CD4-positive, alpha-beta T cell (primary cell): ENCODE results near the gene DHCR24. TPM values are rescaled to one million over a fixed set of nuclear protein-coding genes. Genes with fewer than 3 reads are reported as not detected.

Experiments used
- ATAC-seq: fragments of 200-7000 bp; cut with Tn5 transposase; one replicate; pipeline ENCODE4 v1.10.0; 2022; ENCODE audit warnings: mild to moderate bottlenecking; ENCODE audit not compliant: poor library complexity
- CTCF ChIA-PET: fragments of 350-600 bp; sonication (Branson Sonifier 250); formaldehyde crosslinking; loops from one replicate; lab custom pipeline; 2021; ENCODE audit warnings: antibody characterized with exemption, inconsistent platforms; lab: Charles Lee
- POLR2A ChIA-PET: fragments of 350-600 bp; sonication (Branson Sonifier 250); formaldehyde crosslinking; loops from one replicate; lab custom pipeline; 2021; ENCODE audit warnings: antibody characterized with exemption, inconsistent platforms; lab: Charles Lee
- DNase-seq, 14 experiments: peaks; one replicate each; pipeline ENCODE4 v3.0.0-alpha.2; 2013 to 2020; ENCODE audit warnings: mixed read lengths in 2 of 14
- H3K27ac ChIP-seq, 2 donors: one replicate each; pipeline versions ENCODE4 v1.5.1 to v1.7.0; 2013; ENCODE audit warnings: low read length in 2 of 2, low read depth in 1 of 2, mild to moderate bottlenecking in 1 of 2
- H3K27me3 ChIP-seq, 2 experiments: 1 replicate in 1 of 2; 2 replicates in 1 of 2; pipeline versions ENCODE4 v1.6.1 to v1.7.0; 2013; ENCODE audit warnings: low read length in 2 of 2, control low read depth in 1 of 2, mild to moderate bottlenecking in 1 of 2, moderate library complexity in 1 of 2; ENCODE audit not compliant: insufficient read depth in 2 of 2, control insufficient read depth in 1 of 2
- H3K36me3 ChIP-seq: one replicate; pipeline ENCODE4 v1.6.1; 2013; ENCODE audit warnings: low read length, control low read depth; ENCODE audit not compliant: insufficient read depth
- H3K4me1 ChIP-seq: one replicate; pipeline ENCODE4 v1.6.1; 2013; ENCODE audit warnings: low read length, control low read depth; ENCODE audit not compliant: insufficient read depth
- H3K4me3 ChIP-seq: one replicate; pipeline ENCODE4 v1.5.1; 2013; ENCODE audit warnings: mild to moderate bottlenecking, low read length, moderate library complexity
- H3K9me3 ChIP-seq, 2 experiments: 1 replicate in 1 of 2; 2 replicates in 1 of 2; pipeline versions ENCODE4 v1.6.1 to v1.7.0; 2013; ENCODE audit warnings: low read length in 2 of 2, mild to moderate bottlenecking in 2 of 2, control low read depth in 1 of 2, moderate library complexity in 1 of 2; ENCODE audit not compliant: control insufficient read depth in 1 of 2, insufficient read depth in 1 of 2
- H3K27ac Mint-ChIP-seq: one replicate; pipeline ENCODE4 v1.8.0; 2020; ENCODE audit warnings: mixed read lengths
- H3K27me3 Mint-ChIP-seq: one replicate; pipeline ENCODE4 v1.8.0; 2021; ENCODE audit warnings: mixed read lengths
- H3K36me3 Mint-ChIP-seq: one replicate; pipeline ENCODE4 v1.8.0; 2021; ENCODE audit warnings: low read depth, mixed read lengths
- H3K4me1 Mint-ChIP-seq: one replicate; pipeline ENCODE4 v1.8.0; 2021; ENCODE audit warnings: low read depth, mixed read lengths
- H3K4me3 Mint-ChIP-seq: one replicate; pipeline ENCODE4 v1.8.0; 2020; ENCODE audit warnings: mild to moderate bottlenecking, mixed read lengths
- H3K9me3 Mint-ChIP-seq: one replicate; pipeline ENCODE4 v1.8.0; 2020; ENCODE audit warnings: mixed read lengths
- CTCF ChIP-seq: fragments of 200-600 bp; IDR thresholded peaks from one replicate; pipeline ENCODE4 v1.8.0; 2022; ENCODE audit warnings: antibody characterized with exemption, mild to moderate bottlenecking
- intact Hi-C, 2 experiments: fragments of 100-400 bp; cut with DNase I in 1 of 2; cut with micrococcal nuclease in 1 of 2; formaldehyde crosslinking; loops; one replicate each; pipeline versions ENCODE4 v1.15.1 to v1.9.0; 2023 to 2025; cut with DNase I, micrococcal nuclease
- total RNA-seq, 174 experiments: library from RNA in 2 of 174; stranded (reverse) in 2 of 174; gene quantifications; one replicate each; pipeline ENCODE4 v1.2.3 and lab custom pipeline; 2021 to 2026

DHCR24 gene
- total RNA-seq, 2 experiments from 2014 or later, result 0.34 to 0.55 TPM

GRCh38 chr1:54810153-54810942 lies 76.6 kb downstream of the DHCR24 start:
- Mint-ChIP-seq H3K27me3 (no peaks in the 10 kb centered on the region), H3K9me3 (no peaks in the 10 kb centered on the region), H3K36me3 (no peaks in the 10 kb centered on the region), H3K4me1 (no peaks in the 10 kb centered on the region), H3K27ac (no peak overlapping the region), H3K4me3 (no peak overlapping the region)
- Histone ChIP-seq H3K36me3 (no peaks in the 10 kb centered on the region), H3K27ac (no peak overlapping the region), H3K9me3 (no peaks in the 10 kb centered on the region), H3K4me3 (no peak overlapping the region), H3K4me1 (peaks cover 21% of the 10 kb centered on the region), H3K27me3 (no peaks in the 10 kb centered on the region)
- intact Hi-C loops, result loop anchor here (1.0 to 10.0 kb wide), 8 partner anchors 138 to 1326 kb away; no protein-coding TSS in a partner anchor
- CTCF ChIA-PET, result interaction anchor here (1.0 kb wide), 1 partner anchor 9 kb away, joined by 4 read pairs; the partner anchor contains the start of gene TTC22
- TF ChIP-seq CTCF, result peak; percentile 86
- POLR2A ChIA-PET, result no interaction called here
- ATAC-seq, result peak; percentile 88
- DNase-seq, result peak; percentile 37 to 77 (median 62)

- Mint-ChIP-seq H3K27me3 (no peaks in the 10 kb centered on the region), H3K9me3 (no peaks in the 10 kb centered on the region), H3K36me3 (no peaks in the 10 kb centered on the region), H3K4me3 (no peak overlapping the region), H3K4me1 (peaks cover 4% of the 10 kb centered on the region), H3K27ac (no peak overlapping the region)
- Histone ChIP-seq H3K36me3 (no peaks in the 10 kb centered on the region), H3K9me3 (no peaks in the 10 kb centered on the region), H3K27me3 (no peaks in the 10 kb centered on the region), H3K4me3 (no peak overlapping the region), H3K27ac (no peak overlapping the region), H3K4me1 (peaks cover 29% of the 10 kb centered on the region)
- DNase-seq (peak in 1 of 14 experiments; percentile 3), ATAC-seq (no peak)
- ChIA-PET POLR2A (no interaction called here), CTCF (interaction anchor here (1.0 kb wide), 1 partner anchor 8 kb away, joined by 4 read pairs; the partner anchor contains the start of gene TTC22)
- intact Hi-C loops, result loop anchor here (1.0 to 10.0 kb wide), 8 partner anchors 137 to 1325 kb away; no protein-coding TSS in a partner anchor
- no peak for TF ChIP-seq CTCF
These were observed 77.4 kb downstream of the DHCR24 start for GRCh38 chr1:54809496-54810074.

- Mint-ChIP-seq H3K4me1 (peaks cover 13% of the 10 kb centered on the region), H3K9me3 (no peaks in the 10 kb centered on the region), H3K4me3 (no peak overlapping the region), H3K36me3 (no peaks in the 10 kb centered on the region), H3K27ac (no peak overlapping the region), H3K27me3 (no peaks in the 10 kb centered on the region)
- no peak for TF ChIP-seq CTCF
- no peak overlapping the region for H3K27ac ChIP-seq
- DNase-seq (no peak), ATAC-seq (no peak)
- no peak overlapping the region for H3K4me3 ChIP-seq
- H3K27me3 ChIP-seq, result no peaks in the 10 kb centered on the region
- intact Hi-C loops, result no loop called here
- H3K9me3 ChIP-seq, result no peaks in the 10 kb centered on the region
- no peaks in the 10 kb centered on the region for H3K36me3 ChIP-seq
- peaks cover 38% of the 10 kb centered on the region for H3K4me1 ChIP-seq
- ChIA-PET POLR2A (no interaction called here), CTCF (no interaction called here)
These were observed 78.4 kb downstream of the DHCR24 start for GRCh38 chr1:54808443-54809207.
